GM18870 (cell line): ENCODE results near the gene ZNF467.

Experiments
- ATAC-seq: cut with Tn5 transposase; IDR thresholded peaks from one replicate; pipeline ENCODE4 v1.9.1; 2021; ENCODE audit warnings: moderate library complexity; ENCODE audit not compliant: unreplicated experiment

The ZNF467 gene

GRCh38 chr7:149729586-149729982, 43.8 kb downstream of the ZNF467 start:
- ATAC-seq: no peak

GRCh38 chr7:149728491-149729375, 44.7 kb downstream of the ZNF467 start:
- ATAC-seq: no peak

DNA sequence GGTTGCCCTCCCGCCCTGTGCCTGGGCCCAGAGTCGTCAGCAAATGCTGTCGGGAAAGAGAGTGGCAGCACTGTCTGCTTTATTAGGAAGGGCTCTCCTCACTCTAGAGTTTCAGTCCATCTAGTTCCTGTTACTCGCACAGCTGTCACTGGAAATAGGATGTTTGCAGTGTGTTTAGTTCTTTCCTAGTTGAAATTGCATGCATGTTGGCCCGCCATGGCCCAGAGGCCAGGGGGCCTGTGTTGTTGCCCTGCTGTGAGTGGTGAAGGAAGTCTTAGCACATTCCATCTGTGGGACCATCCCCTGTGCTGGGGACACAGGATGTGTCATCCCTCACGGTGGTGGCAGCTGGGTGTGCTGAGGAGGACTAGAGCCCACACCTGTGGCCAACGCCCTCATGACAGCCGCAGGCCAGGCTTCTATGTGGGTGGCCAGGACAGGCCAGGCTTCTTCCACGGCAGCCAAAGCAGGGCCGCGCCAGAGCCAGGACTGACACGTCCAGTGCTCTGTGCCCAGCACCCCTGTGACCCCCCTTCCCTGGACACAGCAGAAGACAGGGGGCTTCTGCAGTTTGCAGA, 45.4 kb downstream of the ZNF467 start:
- no peak for ATAC-seq

- no peak for ATAC-seq
These were observed 46.1 kb downstream of the ZNF467 start for GRCh38 chr7:149727053-149727898.

DNA sequence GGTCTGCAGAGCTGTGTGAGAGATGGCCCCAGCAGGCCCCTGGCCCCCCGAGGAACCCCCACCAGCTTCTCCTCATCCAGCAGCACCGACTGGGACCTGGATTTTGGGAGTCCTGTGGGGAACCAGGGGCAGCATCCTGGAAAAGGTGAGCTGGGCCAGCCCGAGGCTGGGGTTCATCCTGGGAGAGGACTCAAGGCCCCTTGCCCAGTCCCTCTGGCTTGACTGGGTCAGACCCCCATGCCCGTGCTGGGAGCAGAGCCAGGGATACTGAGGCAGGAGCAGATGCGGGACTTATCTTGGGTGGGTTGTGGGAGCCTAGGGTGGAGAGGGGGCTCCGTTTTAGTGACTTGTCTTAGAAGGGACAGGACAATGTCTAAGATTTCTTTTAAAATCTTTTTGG, 47.5 kb downstream of the ZNF467 start:
- ATAC-seq: no peak

GRCh38 chr7:149725426-149725821, 48.0 kb downstream of the ZNF467 start:
- no peak for ATAC-seq

DNA sequence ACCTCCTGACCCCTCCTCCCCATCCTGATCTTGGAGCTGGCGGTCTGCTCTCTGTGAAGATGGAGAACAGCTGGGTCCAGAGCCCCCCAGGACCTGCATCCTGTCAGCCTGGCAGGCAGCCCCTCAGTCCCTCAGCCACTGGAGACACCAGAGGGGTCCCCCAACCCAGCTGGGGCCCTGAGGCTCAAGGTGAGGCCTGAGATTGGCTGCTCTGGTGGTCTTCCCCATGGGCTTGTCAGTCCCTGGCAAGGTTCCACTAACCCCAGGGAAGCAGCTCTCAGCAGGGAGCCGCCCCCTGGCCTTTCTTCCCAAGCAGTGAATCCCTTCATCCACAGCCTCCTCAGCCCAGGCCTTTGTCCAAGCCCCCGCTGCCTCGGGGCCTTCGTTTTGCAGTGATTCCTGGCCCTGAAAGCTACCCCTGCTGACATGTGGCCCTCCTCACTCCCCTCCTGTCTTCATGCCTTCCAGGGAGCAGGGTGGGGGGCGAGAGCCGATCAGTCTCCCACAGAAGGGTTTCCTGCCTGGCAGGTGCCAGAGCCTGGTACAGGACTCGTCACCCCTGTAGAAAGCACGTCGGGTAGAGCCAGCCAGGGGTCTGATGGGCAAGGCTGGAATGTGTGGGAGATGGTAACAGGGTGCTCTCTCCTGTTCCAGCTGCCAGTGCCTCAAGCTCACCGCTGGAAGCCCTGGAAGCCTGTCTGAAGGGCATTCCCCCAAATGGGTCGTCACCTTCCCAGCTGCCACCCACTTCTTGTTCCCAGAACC, 48.5 kb downstream of the ZNF467 start:
- no peak for ATAC-seq

DNA sequence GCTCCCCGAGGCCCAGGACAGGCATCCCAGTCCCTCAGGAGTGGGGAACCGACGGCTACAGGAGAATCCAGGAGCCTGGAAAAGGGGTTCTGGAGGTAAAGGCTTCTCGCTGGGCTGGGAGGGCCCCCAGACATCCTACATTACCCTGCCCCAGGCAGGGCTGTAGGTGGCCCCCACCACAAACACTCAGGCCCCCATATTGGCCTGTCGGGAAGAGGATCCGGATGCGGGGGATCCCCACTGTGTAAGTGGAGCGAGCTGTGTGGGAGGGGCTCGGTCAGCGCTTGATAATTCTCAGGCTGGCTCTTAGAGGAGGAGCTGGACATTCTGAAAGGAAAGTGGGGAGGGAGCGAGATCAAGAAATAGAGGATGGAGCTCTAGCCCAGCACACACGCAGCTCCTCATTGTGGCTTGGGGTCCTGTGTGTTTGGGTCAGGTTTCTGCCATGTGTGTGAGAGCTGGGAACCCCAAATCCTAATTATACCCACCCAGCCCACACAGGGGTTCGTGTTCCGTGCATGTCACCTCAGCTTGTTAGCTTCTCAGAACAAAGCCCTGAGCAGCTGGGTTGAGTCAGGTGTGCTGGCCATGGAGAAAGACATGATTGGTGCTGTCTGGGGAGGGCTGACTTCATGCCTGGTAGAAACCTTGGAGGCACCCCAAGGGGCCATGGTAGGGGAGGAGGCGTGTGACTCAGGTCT, 49.4 kb downstream of the ZNF467 start:
- ATAC-seq: no peak

- ATAC-seq: no peak
These were observed 50.2 kb downstream of the ZNF467 start for GRCh38 chr7:149723082-149723767.

- ATAC-seq: no peak
These were observed 50.9 kb downstream of the ZNF467 start for GRCh38 chr7:149722356-149722957.

DNA sequence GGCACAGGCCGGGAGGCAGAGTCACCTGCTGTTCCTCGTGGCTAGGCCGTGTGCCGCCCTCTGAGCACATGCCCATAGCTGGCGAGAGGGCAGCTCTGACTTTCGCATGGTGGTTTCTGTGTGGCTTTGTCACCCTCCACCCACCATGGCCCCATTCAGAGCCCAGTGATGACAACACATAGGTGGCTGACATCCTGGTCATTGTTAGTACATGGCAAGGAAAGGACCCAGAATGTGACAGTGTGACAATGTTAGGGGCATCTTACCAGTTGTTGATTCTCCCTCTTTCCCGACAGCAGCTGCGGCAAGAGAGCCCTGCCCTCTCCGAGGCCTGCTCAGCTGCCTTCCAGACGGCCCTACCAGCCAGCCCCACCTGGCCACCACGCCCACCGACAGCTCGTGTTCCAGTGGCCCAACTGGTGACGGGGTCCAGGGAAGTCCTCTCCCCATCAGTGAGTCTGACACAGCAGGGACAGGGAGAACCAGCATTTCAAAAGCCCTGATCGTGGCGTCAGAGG, 52.2 kb downstream of the ZNF467 start:
- no peak for ATAC-seq

- ATAC-seq: no peak
These were observed 52.9 kb downstream of the ZNF467 start for GRCh38 chr7:149720372-149721083.

DNA sequence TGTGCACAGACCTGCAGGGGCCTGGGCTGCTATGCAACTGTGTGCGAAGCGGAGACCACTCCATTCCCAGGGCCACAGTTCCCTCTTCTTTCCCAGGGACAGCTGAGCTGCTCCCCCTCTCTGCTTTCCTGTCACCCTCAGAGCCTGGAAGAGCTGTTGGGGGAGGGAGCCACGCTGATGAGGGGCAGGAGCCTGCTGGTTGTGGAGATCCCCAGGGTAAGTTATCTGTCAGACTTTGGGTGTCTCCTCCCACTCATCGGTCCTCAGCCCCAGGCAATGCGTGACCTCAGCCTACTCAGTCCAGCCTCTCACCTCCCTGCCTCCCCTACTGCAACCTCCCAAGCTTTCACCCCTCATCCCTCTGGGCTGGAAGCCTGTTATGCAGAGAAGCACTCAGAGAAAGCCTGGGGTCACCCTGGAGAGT, 53.5 kb downstream of the ZNF467 start:
- ATAC-seq: no peak

DNA sequence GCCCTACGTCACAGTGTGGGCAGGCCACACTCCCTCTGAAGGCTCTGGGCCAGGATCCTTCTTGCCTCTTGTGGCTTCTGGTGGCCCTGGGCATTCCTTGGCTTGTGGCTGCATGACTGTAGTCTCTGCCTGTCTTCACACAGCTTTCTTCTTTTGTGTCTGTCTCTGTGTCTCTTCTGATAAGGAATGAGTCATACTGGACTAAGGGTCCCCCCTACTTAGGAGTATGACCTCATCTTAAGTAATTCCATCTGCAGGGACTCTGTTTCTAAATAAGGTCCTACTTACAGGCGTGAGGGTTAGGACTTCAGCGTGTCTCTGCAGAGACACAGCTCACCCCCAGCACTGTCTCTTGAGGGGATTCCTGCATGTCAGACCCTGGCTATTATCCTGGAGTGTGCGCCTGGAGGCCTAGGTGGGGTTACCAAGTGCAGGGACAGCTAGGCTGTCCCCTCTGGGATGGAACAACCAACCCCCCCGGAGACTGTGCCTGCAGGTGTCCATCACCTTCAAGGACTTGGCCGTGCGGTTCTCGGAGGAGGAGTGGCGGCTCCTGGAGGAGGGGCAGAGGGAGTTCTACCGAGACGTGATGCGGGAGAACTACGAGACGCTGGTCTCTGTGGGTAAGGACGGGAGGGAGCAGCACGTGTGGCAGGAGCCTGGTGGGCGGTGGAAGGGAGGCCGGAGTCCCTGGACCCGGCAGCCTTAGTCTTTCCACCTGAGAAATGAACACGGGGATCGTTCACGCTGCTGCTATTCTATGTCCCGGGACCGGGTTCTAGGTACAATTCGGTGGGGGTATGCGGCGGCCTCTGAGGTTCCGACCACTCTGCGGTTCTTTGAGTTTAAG, 54.1 kb downstream of the ZNF467 start:
- ATAC-seq: no peak

DNA sequence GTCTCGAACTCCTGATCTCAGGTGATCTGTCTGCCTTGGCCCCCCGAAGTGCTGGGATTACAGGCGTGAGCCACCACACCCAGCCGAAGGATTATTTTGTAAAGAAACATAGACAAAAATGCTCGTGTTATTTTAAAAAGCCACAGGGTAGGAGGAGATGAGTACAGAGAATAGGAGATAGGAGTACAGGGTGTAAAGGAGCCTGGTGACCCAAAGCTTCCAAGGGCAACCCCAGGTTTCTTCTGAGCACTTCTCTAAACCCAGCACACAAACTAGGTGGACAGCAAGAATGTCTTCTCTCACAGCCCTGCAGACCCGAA, 54.7 kb downstream of the ZNF467 start:
- ATAC-seq: no peak

DNA sequence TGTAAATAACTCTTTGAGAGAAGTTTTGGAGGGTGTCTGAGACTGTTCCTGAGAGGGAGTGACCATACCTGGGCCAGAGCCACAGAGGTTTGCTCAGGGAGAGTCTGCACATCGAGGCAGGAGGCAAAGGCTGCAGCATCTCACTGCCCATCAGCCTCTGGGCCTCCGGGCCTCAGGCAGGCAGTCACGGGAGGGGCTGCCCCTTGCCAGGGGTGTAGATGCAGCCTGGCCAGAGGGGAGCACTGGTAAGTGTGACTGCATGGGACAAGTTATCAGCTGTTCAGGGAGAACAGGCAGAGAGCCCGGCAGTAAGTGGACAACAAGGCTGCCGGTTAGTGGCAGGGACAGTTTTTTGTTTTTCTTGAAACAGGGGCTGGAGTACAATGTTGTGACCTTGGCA, 55.9 kb downstream of the ZNF467 start:
- ATAC-seq: no peak

GRCh38 chr7:149716932-149717307, 56.5 kb downstream of the ZNF467 start:
- no peak for ATAC-seq
